GM18868 (cell line): ENCODE measurements around the gene CYP3A4.
"Not testable (repeated sequence)": the region's sequence is repeated elsewhere in the genome, so short reads cannot be mapped to it uniquely, and the experiment has no call there.

ENCODE experiments used
- ATAC-seq: cut with Tn5 transposase; IDR thresholded peaks from one replicate; pipeline ENCODE4 v1.9.1; 2021; ENCODE audit warnings: mild to moderate bottlenecking, moderate library complexity; ENCODE audit not compliant: unreplicated experiment

The CYP3A4 gene

DNA sequence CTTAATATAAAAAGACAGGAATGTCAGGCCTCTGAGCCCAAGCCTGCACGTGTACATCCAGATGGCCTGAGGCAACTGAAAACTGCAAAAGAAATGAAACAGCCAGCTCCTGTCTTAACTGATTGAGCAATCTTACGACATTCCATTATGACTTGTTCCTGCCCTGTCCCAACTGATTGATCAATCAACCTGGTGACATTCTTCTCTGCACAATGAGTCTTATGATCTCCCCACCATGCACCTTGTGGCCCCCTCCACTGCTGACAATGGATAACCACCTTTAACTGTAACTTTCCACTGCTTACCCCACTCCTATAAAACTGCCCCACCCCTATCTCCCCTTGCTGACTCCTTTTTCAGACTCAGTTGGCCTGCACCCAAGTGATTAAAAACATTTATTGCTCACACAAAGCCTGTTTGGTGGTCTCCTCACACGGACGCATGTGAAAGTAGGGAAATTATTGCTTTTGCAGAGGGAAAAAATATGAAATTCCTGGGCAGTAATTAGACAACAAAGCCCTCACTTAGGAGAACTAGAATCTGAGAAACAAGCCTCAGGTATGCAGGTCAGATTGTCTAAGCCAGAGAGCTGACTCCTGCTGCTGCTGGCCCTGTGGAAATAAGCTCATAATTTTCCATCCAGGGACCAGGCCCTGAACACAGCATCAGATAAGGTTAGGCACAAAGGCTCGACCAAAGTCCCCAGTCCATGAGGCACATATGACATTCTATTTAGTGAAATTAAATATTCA, 54.3 kb downstream of the CYP3A4 start:
- ATAC-seq = no peak

DNA sequence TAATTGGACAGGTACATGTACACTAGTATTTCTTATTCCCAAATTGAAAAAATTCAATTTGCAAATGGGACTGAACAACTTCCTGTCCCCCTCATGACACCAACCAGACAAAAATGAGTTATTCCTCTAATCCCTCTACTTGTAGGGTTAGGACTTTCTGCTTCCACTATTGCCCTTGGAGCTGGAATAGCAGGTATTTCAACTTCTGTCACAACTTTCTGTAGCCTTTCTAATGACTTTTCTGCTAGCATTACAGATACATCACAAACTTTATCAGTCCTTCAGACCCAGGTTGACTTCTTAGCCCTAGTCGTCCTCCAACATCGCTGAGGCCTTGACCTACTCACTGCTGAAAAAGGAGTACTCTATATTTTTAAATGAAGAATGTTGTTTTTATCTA, 55.4 kb downstream of the CYP3A4 start:
- ATAC-seq = no peak

DNA sequence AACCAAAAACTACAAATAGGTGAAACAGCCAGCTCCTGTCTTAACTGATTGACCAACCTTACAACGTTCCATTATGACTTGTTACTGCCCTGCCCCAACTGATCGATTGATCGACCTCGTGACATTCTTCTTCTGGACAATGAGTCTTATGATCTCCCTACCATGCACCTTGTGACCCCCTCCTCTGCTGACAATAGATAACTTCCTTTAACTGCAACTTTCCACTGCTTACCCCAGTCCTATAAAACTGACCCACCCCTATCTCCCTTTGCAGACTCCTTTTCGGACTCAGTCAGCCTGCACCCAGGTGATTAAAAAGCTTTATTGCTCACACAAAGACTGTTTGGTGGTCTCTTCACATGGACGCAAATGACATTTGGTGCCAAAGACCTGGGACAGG, 60.8 kb downstream of the CYP3A4 start:
- not testable (repeated sequence) for ATAC-seq

GRCh38 chr7:99720800-99721595, 63.0 kb downstream of the CYP3A4 start:
- no peak for ATAC-seq

- ATAC-seq = no peak
Measured at GRCh38 chr7:99719996-99720769, 63.8 kb downstream of the CYP3A4 start.

- ATAC-seq = no peak
Measured at GRCh38 chr7:99713995-99714570, 69.9 kb downstream of the CYP3A4 start.

GRCh38 chr7:99709838-99710578, 74.0 kb downstream of the CYP3A4 start:
- ATAC-seq = no peak

DNA sequence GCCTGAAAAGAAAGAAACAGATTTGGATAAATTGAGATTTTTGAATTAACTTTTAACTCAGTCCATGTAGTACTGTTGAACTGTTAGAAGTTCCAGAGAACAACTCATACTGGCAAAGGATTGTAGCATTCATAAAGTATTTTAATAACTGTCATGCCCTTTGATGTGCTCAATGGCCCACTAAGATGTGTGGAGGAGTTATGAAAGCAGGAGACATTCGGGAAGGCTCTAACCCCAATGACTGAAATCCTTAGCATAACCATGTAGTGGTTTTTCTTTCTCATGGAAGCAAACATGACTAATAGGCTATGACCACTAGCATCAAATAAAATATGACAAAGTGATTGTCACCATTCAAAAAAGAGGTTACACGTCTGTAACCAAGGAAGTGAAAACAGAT, 74.7 kb downstream of the CYP3A4 start:
- no peak for ATAC-seq

GRCh38 chr7:99707096-99707495, 76.9 kb downstream of the CYP3A4 start:
- ATAC-seq = no peak
